ENCODE data around the gene ATP5IF1. TPM values are rescaled to one million over a fixed set of nuclear protein-coding genes. Genes with fewer than 3 reads are reported as not detected.

Gene ATP5IF1
- total and polyA plus RNA-seq, 2 of the 13 experiments (the other 11 are each of a cell fraction or from before 2014, with no cell fraction given): 97.7 to 131 TPM

- no peak for TF ChIP-seq HES4 (CRISPR knock-in tag; IDR thresholded peaks at IDR 0.05; ENCODE audit: borderline replicate concordance)
- TF ChIP-seq SIN3A (IDR thresholded peaks at IDR 0.05; ENCODE audit: borderline replicate concordance, low read depth, low read length): 0 out of 2 replicates have a peak, but pooled peaks have one; percentile 41
- TF ChIP-seq ZNF460 (CRISPR knock-in tag; IDR thresholded peaks at IDR 0.05; ENCODE audit: borderline replicate concordance): no peak
- peak; percentile 43; the same call in 1 of the 2 replicates for TF ChIP-seq NCOA2 (CRISPR knock-in tag; IDR thresholded peaks at IDR 0.05)
- TF ChIP-seq FOXA3 (CRISPR knock-in tag; IDR thresholded peaks at IDR 0.05): 0 out of 2 replicates have a peak, but pooled peaks have one; percentile 6
- no peak for TF ChIP-seq PLSCR1 (CRISPR knock-in tag; IDR thresholded peaks at IDR 0.05; ENCODE audit: borderline replicate concordance)
- 0 out of 2 replicates have a peak, but pooled peaks have one; percentile 22 for TF ChIP-seq ZNF644 (CRISPR knock-in tag; IDR thresholded peaks at IDR 0.05; ENCODE audit: low read depth)
- TF ChIP-seq UBTF (CRISPR knock-in tag; IDR thresholded peaks at IDR 0.05): no peak
- 0 out of 2 replicates have a peak, but pooled peaks have one; percentile 27 for TF ChIP-seq ZNF12 (CRISPR knock-in tag; IDR thresholded peaks at IDR 0.05)
- TF ChIP-seq RFX5 (IDR thresholded peaks at IDR 0.05; ENCODE audit: low read depth, low read length): no peak
- no peak for TF ChIP-seq SPEN (CRISPR knock-in tag; IDR thresholded peaks at IDR 0.05; ENCODE audit: low read depth)
- TF ChIP-seq GABPB1 (CRISPR knock-in tag; IDR thresholded peaks at IDR 0.05): 0 out of 2 replicates have a peak, but pooled peaks have one; percentile 12
- TF ChIP-seq ZNF558 (CRISPR knock-in tag; IDR thresholded peaks at IDR 0.05; ENCODE audit: borderline replicate concordance): no peak
- peak; percentile 35; the same call in 2 of the 3 replicates for TF ChIP-seq MXI1 (IDR thresholded peaks at IDR 0.05; ENCODE audit: borderline replicate concordance, low read depth, low read length)
- TF ChIP-seq ATF4 (CRISPR knock-in tag; IDR thresholded peaks at IDR 0.05): peak; percentile 60 to 99; a peak in 2 of 4 replicates
- peak; percentile 58; the same call in 1 of the 2 replicates for TF ChIP-seq TGIF2 (CRISPR knock-in tag; IDR thresholded peaks at IDR 0.05)
- peak; percentile 91 for TF ChIP-seq CEBPB (IDR thresholded peaks at IDR 0.05; ENCODE audit: borderline replicate concordance, low read depth, low read length)
- peak; percentile 87; the same call in 1 of the 2 replicates for TF ChIP-seq KDM1A (CRISPR knock-in tag; IDR thresholded peaks at IDR 0.05)
- TF ChIP-seq KLF9 (CRISPR knock-in tag; IDR thresholded peaks at IDR 0.05; ENCODE audit: low read depth): no peak
- TF ChIP-seq GATAD1 (CRISPR knock-in tag; IDR thresholded peaks at IDR 0.05): no peak
- no peak for TF ChIP-seq CENPX (CRISPR knock-in tag; IDR thresholded peaks at IDR 0.05)
- TF ChIP-seq MED1 (CRISPR knock-in tag; IDR thresholded peaks at IDR 0.05): 0 out of 2 replicates have a peak, but pooled peaks have one; percentile 16
These were observed 13.3 kb downstream of the ATP5IF1 start (continued) for GRCh38 chr1:28249013-28249865.

Measured in HepG2 (cell line).